ENCODE measurements around the gene KLHDC2.
"Not testable (repeated sequence)": the region's sequence is repeated elsewhere in the genome, so short reads cannot be mapped to it uniquely, and the experiment has no call there.

Gene KLHDC2

DNA sequence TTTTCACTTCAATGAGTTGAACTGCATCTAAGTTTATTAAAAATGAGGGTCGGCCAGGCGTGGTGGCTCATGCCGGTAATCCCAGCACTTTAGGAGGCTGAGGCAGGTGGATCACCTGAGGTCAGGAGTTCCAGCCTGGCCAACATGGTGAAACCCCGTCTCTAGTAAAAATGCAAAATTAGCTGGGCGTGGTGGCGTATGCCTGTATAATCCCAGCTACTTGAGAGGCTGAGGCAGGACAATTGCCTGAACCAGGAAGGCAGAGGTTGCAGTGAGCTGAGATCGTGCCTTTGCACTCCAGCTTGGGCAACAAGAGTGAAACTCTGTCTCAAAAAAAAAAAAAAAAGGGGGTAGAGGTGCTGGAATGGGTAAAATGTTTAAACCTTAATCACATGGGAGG, 13.1 kb downstream of the KLHDC2 start:
- DNase-seq (ENCODE audit: low read depth in 2 of 2) = not testable (repeated sequence)

DNA sequence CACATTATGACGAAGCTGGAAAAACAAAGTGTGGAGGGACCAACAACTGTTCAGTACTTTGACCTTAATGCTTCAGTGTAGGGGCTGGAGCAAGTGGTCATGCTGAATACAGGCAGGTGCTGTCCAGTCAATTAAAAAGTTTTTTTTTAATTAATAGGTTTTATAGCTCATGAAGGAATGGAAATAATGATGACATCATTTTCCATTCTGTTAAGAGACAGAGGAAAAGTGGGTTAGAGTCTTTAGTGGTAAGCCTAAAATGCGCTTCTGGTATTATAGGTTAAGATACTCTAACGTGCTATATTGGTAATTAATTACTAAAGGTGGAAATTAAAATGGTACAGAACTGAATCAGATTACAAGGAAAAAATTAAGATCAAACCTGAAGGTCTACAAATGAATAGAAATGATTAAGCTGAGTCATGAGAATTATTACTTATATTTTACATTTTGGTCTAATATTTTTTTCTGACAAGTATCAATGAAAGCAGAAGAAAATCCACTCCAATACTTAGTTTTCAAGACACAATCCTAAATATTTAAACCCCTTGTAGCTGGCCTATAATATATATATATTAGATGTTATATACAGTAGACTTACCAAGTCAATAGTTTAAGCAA, 15.6 kb downstream of the KLHDC2 start:
- no peak for DNase-seq (ENCODE audit: low read depth in 2 of 2)

DNA sequence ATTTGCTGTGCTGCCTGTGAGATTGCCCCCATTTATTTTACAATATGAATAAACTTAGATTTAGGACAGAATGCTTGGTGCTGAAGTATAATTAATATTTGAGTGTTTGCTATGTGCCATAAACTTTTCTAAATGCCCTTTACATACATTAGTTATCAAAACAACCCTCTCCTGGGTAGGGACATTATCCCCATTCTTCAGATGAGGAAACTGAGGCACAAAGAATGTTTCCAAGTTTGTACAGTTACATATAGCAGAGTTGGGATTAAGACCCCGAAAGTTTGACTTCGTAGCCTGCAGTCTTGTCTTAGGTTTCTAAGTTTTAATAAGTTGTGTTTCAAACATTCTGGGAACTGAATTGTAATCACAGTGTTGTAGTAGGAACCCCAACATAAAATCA, 18.4 kb downstream of the KLHDC2 start:
- no peak for DNase-seq (ENCODE audit: low read depth in 2 of 2)

DNA sequence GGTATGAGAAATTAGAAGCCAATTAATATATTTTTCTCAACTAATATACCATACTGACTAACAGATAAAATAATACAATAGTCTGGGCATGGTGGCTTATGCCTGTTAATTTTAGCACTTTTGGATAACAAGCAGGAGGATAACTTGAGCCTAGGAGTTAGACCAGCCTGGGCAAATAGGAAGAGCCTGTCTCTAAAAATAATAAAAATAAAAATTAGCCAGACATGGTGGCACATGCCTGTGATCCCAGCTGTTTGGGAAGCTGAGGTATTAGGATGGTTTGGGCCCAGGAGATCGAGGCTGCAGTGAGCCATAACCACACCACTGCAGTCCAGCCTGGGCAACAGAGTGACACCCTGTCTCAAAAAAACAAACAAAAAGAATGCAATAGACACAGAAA, 24.7 kb downstream of the KLHDC2 start:
- no peak for DNase-seq (ENCODE audit: low read depth in 2 of 2)

DNA sequence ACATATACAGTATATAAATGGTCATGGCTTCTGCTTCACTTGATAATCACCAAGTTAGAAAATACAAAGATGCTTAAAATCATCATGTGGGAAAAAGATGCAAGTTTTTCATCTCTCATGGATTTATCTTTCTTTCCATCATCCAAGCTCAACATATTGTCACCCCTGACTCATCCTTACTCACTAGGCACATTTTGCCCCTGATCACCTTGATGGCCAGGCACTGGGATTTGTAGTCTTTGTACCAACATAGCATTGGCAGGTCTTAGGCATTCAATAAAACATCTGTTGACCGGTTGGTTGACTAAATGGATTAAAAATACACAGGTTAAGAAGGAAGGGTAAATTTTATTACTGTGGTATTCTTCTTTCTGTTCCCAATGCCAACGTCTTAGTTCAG, 28.1 kb downstream of the KLHDC2 start:
- no peak for DNase-seq (ENCODE audit: low read depth in 2 of 2)

DNA sequence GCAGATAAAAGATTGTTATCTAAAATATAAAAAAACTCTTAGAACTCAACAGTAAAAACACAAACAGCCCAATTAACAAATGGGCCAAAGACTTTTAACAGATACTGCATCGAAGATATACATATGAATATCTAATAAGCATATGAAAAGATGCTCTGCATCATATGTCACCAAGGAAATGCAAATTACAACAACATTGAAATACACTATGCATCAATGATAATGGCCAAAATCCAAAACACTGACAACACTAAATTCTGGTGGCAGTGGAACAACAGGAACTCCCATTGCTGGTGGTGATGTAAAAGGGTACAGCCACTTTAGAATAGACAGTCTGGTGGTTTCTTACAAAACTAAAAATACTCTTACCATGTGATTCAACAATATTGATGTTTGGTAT, 40.8 kb downstream of the KLHDC2 start:
- DNase-seq (ENCODE audit: low read depth in 2 of 2) = no peak

DNA sequence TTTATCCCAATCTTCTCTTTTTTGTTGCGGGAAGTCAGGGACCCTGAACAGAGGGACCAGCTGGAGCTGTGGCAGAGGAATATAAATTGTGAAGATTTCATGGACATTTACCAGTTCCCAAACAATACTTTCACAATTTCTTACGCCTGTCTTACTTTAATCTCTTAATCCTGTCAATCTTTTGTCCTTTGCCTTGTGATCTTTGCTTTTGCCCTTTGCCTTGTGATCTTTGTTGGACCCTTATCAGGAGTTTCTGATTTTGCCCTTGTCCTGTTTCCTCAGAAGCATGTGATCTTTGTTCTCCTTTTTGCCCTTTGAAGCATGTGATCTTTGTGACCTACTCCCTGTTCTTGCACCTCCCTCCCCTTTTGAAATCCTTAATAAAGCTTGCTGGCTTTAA, 48.2 kb downstream of the KLHDC2 start:
- DNase-seq (ENCODE audit: low read depth in 2 of 2) = not testable (repeated sequence)

DNA sequence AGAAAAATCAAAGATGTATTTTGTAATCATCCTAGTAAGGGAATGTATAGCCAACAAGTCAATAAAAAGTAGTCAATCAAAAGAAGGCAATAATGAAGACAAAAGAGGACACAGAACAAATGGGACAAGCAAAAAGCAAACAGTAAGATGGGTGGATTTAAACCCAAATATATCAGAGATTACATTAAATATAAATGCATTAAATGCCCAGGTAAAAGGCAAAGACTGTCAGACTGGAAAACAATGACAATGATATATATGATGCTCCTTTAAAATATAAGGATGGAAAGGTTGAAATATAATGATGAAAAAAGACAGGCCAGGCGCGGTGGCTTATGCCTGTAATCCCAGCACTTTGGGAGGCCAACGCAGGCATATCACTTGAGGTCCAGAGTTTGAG, 48.9 kb downstream of the KLHDC2 start:
- DNase-seq (ENCODE audit: low read depth in 2 of 2) = no peak

DNA sequence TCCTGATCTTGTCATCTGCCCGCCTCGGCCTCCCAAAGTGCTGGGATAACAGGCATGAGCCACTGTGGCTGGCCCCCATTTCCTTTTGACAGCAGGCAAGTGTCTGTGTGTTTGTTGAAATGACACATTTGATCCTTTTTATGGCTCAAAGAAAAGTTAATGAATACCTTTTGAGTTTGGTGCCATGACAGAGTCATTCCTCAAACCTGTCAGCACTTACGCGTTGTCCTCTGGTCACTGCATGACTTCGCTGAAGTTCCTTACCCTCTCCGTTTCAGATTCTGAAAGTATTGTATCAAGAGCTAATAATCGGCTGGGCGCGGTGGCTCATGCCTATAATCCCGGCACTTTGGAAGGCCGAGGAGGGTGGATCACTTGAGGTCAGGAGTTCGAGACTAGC, 52.2 kb downstream of the KLHDC2 start:
- no peak for DNase-seq (ENCODE audit: low read depth in 2 of 2)

DNA sequence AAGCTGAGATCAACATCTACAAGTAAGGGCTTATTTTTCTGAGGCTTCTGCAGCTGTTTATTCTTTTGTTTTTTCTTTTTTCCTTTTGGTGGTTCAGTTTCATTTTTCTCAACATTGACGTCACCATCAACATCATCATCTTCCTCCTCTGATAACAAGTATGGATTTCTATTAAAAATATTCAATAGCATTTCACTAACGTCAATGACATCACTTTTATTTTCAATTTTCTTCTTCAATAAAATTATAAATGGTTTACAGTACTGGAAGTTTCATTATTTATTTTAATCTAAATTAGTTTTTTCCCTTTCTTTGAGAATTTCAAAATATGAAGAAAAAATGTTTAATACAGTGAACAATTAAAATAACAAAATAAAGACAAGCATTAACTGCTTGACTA, 60.7 kb downstream of the KLHDC2 start:
- DNase-seq (ENCODE audit: low read depth in 2 of 2) = no peak

Measured in stimulated activated CD8-positive, alpha-beta memory T cell treated with anti-CD3 and anti-CD28 coated beads, Interleukin-7, amount 100 ng/mL, for 1 hour (primary cell).